Measurements from ENCODE around the gene RAPGEF1. TPM values are rescaled to one million over a fixed set of nuclear protein-coding genes. Genes with fewer than 3 reads are reported as not detected.

RAPGEF1 gene
- total and polyA plus RNA-seq, 9 of the 15 experiments (the other 6 are each of a cell fraction or from before 2014, with no cell fraction given), result 0.06 to 44.1 (median 19.9) TPM

DNA sequence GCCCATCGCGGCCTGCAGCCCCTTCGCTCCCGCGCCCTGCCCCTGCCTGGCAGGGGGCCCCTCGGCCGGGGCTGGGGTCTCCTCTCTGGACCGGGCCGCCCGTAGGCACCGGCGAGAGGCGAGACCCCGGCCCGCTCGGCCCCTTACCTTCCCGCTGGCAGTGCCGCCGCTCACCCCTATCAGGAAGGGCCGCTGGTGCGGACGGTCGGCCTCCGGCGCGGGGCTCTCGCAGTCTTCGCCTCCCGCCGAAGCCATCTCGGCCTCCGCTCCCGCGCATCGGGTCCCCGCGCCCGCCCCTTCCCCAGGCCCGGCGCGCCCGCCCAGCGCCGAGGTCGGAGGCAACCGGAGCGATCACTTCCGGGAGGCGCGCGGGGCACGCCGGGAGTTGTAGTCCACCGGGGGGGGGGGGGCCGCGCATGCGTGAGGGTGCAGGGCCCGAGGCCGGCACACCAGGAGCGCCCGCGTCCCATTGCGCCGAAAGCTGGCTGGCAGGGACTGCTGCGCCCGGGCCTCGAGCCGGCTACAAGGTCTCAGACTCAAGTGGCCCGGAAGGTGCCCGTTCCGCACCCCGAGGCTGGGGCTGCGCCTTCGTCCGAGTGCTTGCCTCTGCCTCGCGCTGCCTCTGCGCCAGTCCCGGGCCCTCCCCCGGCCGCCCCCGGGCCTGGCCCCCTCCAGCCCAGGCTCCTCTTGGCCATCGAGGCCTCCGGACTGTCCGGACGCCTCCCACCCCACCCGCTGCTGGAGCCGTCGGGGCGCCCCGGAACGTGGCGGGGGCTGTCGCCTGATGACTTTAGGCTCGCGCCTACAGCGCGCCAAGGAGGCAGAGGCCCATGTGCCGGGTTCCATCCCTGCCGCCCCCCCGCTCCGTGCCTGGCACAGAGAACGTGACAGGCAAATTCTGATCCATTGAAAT lies 208.7 kb downstream of the RAPGEF1 start, which contains the start of gene UCK1 (continued):
- no peak for TF ChIP-seq RBM39 (optimal IDR thresholded peaks at IDR 0.05; ENCODE audit: low read depth, low read length)
- 0 out of 2 replicates have a peak, but pooled peaks have one; percentile 12 for TF ChIP-seq ZNF76 (CRISPR knock-in tag; IDR thresholded peaks at IDR 0.05; ENCODE audit: borderline replicate concordance)
- peak; percentile 79 for TF ChIP-seq ZBTB7A (IDR thresholded peaks at IDR 0.05; ENCODE audit: borderline replicate concordance, control insufficient read depth, low read depth, low read length)
- TF ChIP-seq, protein P1, sequence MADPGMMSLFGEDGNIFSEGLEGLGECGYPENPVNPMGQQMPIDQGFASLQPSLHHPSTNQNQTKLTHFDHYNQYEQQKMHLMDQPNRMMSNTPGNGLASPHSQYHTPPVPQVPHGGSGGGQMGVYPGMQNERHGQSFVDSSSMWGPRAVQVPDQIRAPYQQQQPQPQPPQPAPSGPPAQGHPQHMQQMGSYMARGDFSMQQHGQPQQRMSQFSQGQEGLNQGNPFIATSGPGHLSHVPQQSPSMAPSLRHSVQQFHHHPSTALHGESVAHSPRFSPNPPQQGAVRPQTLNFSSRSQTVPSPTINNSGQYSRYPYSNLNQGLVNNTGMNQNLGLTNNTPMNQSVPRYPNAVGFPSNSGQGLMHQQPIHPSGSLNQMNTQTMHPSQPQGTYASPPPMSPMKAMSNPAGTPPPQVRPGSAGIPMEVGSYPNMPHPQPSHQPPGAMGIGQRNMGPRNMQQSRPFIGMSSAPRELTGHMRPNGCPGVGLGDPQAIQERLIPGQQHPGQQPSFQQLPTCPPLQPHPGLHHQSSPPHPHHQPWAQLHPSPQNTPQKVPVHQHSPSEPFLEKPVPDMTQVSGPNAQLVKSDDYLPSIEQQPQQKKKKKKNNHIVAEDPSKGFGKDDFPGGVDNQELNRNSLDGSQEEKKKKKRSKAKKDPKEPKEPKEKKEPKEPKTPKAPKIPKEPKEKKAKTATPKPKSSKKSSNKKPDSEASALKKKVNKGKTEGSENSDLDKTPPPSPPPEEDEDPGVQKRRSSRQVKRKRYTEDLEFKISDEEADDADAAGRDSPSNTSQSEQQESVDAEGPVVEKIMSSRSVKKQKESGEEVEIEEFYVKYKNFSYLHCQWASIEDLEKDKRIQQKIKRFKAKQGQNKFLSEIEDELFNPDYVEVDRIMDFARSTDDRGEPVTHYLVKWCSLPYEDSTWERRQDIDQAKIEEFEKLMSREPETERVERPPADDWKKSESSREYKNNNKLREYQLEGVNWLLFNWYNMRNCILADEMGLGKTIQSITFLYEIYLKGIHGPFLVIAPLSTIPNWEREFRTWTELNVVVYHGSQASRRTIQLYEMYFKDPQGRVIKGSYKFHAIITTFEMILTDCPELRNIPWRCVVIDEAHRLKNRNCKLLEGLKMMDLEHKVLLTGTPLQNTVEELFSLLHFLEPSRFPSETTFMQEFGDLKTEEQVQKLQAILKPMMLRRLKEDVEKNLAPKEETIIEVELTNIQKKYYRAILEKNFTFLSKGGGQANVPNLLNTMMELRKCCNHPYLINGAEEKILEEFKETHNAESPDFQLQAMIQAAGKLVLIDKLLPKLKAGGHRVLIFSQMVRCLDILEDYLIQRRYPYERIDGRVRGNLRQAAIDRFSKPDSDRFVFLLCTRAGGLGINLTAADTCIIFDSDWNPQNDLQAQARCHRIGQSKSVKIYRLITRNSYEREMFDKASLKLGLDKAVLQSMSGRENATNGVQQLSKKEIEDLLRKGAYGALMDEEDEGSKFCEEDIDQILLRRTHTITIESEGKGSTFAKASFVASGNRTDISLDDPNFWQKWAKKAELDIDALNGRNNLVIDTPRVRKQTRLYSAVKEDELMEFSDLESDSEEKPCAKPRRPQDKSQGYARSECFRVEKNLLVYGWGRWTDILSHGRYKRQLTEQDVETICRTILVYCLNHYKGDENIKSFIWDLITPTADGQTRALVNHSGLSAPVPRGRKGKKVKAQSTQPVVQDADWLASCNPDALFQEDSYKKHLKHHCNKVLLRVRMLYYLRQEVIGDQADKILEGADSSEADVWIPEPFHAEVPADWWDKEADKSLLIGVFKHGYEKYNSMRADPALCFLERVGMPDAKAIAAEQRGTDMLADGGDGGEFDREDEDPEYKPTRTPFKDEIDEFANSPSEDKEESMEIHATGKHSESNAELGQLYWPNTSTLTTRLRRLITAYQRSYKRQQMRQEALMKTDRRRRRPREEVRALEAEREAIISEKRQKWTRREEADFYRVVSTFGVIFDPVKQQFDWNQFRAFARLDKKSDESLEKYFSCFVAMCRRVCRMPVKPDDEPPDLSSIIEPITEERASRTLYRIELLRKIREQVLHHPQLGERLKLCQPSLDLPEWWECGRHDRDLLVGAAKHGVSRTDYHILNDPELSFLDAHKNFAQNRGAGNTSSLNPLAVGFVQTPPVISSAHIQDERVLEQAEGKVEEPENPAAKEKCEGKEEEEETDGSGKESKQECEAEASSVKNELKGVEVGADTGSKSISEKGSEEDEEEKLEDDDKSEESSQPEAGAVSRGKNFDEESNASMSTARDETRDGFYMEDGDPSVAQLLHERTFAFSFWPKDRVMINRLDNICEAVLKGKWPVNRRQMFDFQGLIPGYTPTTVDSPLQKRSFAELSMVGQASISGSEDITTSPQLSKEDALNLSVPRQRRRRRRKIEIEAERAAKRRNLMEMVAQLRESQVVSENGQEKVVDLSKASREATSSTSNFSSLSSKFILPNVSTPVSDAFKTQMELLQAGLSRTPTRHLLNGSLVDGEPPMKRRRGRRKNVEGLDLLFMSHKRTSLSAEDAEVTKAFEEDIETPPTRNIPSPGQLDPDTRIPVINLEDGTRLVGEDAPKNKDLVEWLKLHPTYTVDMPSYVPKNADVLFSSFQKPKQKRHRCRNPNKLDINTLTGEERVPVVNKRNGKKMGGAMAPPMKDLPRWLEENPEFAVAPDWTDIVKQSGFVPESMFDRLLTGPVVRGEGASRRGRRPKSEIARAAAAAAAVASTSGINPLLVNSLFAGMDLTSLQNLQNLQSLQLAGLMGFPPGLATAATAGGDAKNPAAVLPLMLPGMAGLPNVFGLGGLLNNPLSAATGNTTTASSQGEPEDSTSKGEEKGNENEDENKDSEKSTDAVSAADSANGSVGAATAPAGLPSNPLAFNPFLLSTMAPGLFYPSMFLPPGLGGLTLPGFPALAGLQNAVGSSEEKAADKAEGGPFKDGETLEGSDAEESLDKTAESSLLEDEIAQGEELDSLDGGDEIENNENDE (IDR thresholded peaks at IDR 0.05; ENCODE audit: low read depth, low read length), result no peak
- no peak for TF ChIP-seq SNRNP70 (optimal IDR thresholded peaks at IDR 0.05; ENCODE audit: low read depth, low read length)
- TF ChIP-seq MYC (IDR thresholded peaks at IDR 0.05; ENCODE audit: low read depth, low read length), result peak; percentile 34; the same call in 1 of the 2 replicates
- no peak for TF ChIP-seq MYC (CRISPR knock-in tag; IDR thresholded peaks at IDR 0.05; ENCODE audit: borderline replicate concordance, low read depth)
- no peak for TF ChIP-seq CHD4 (IDR thresholded peaks at IDR 0.05; ENCODE audit: insufficient read depth, insufficient replicate concordance, low read depth, low read length, poor library complexity, severe bottlenecking)
- no peak for TF ChIP-seq JUNB (CRISPR knock-in tag; conservative IDR thresholded peaks at IDR 0.05)
- peak; percentile 80 for TF ChIP-seq RBFOX2 (IDR thresholded peaks at IDR 0.05; ENCODE audit: low read depth, low read length)
- no peak for TF ChIP-seq LCOR (CRISPR knock-in tag; IDR thresholded peaks at IDR 0.05)
- TF ChIP-seq ZKSCAN3 (CRISPR knock-in tag; IDR thresholded peaks at IDR 0.05), result no peak
- TF ChIP-seq NR2F6 (CRISPR knock-in tag; IDR thresholded peaks at IDR 0.05), result no peak
- no peak for TF ChIP-seq HDAC3 (IDR thresholded peaks at IDR 0.05; ENCODE audit: borderline replicate concordance, partially characterized antibody)
- no peak for TF ChIP-seq MIER1 (IDR thresholded peaks at IDR 0.05; ENCODE audit: low read depth)
- no peak for TF ChIP-seq ZNF780A (CRISPR knock-in tag; IDR thresholded peaks at IDR 0.05)
